ENCODE measurements around the gene TIMP2. TPM values are rescaled to one million over a fixed set of nuclear protein-coding genes. Genes with fewer than 3 reads are reported as not detected.
A peak's percentile ranks its signal among the peaks of the same experiment; 100 is the strongest.
"Not testable (repeated sequence)": the region's sequence is repeated elsewhere in the genome, so short reads cannot be mapped to it uniquely, and the experiment has no call there.

Gene TIMP2
- total RNA-seq, 1 donor from 2014 or later, result 197 TPM

GRCh38 chr17:78908426-78908825 lies 16.8 kb downstream of the TIMP2 start:
- no peak for DNase-seq (ENCODE audit: low read depth)

- DNase-seq (ENCODE audit: low read depth), result no peak
Observed at GRCh38 chr17:78905541-78905940, 19.6 kb downstream of the TIMP2 start.

- no peak for DNase-seq (ENCODE audit: low read depth)
Observed at GRCh38 chr17:78905116-78905515, 20.1 kb downstream of the TIMP2 start.

- DNase-seq (ENCODE audit: low read depth), result no peak
Observed at GRCh38 chr17:78904371-78904770, 20.8 kb downstream of the TIMP2 start.

GRCh38 chr17:78903101-78903779 lies 21.9 kb downstream of the TIMP2 start, which contains the start of gene CEP295NL:
CEP295NL (minus strand) TSS chr17:78903201; CDS start chr17:78901828, 1,373 bp downstream.
- no peak for DNase-seq (ENCODE audit: low read depth)

GRCh38 chr17:78902231-78902630 lies 23.0 kb downstream of the TIMP2 start:
- not testable (repeated sequence) for DNase-seq (ENCODE audit: low read depth)

- no peak for DNase-seq (ENCODE audit: low read depth)
Observed at GRCh38 chr17:78901806-78902205, 23.4 kb downstream of the TIMP2 start.

GRCh38 chr17:78900816-78901215 lies 24.4 kb downstream of the TIMP2 start:
- no peak for DNase-seq (ENCODE audit: low read depth)

- DNase-seq (ENCODE audit: low read depth), result peak; percentile 96
Observed at GRCh38 chr17:78899361-78900260, 25.6 kb downstream of the TIMP2 start.

GRCh38 chr17:78898947-78899346 lies 26.2 kb downstream of the TIMP2 start:
- DNase-seq (ENCODE audit: low read depth), result no peak

- DNase-seq (ENCODE audit: low read depth), result no peak
Observed at GRCh38 chr17:78898075-78898836, 26.9 kb downstream of the TIMP2 start.

GRCh38 chr17:78897664-78898047 lies 27.5 kb downstream of the TIMP2 start:
- DNase-seq (ENCODE audit: low read depth), result no peak

GRCh38 chr17:78896834-78897663 lies 28.1 kb downstream of the TIMP2 start:
- no peak for DNase-seq (ENCODE audit: low read depth)

- DNase-seq (ENCODE audit: low read depth), result peak; percentile 67
Observed at GRCh38 chr17:78896091-78896833, 28.9 kb downstream of the TIMP2 start.

GRCh38 chr17:78895322-78895721 lies 29.9 kb downstream of the TIMP2 start:
- peak; percentile 95 for DNase-seq (ENCODE audit: low read depth)

- no peak for DNase-seq (ENCODE audit: low read depth)
Observed at GRCh38 chr17:78893684-78894083, 31.5 kb downstream of the TIMP2 start.

- DNase-seq (ENCODE audit: low read depth), result no peak
Observed at GRCh38 chr17:78892936-78893379, 32.2 kb downstream of the TIMP2 start.

- no peak for DNase-seq (ENCODE audit: low read depth)
Observed at GRCh38 chr17:78892520-78892919, 32.7 kb downstream of the TIMP2 start.

GRCh38 chr17:78892062-78892456 lies 33.1 kb downstream of the TIMP2 start:
- no peak for DNase-seq (ENCODE audit: low read depth)
